Ascending aorta (tissue), 2 donors: ENCODE measurements around the gene PNLDC1. TPM values are rescaled to one million over a fixed set of nuclear protein-coding genes. Genes with fewer than 3 reads are reported as not detected.

ENCODE experiments used
- DNase-seq, 2 donors: peaks; one replicate each; pipeline ENCODE4 v3.0.0-alpha.2; 2019; ENCODE audit warnings: low spot score in 2 of 2
- H3K27ac ChIP-seq, 2 donors: fragments of 200-600 bp; sonication (generic); one replicate each; pipeline ENCODE4 v1.5.1; 2016 to 2017; ENCODE audit warnings: mild to moderate bottlenecking in 1 of 2
- H3K27me3 ChIP-seq: fragments of 200-600 bp; sonication (generic); one replicate; pipeline ENCODE4 v1.5.1; 2017
- H3K36me3 ChIP-seq, 2 donors: fragments of 200-600 bp; sonication (generic); one replicate each; pipeline ENCODE4 v1.5.1; 2016
- H3K4me1 ChIP-seq, 2 donors: fragments of 200-600 bp; sonication (generic); one replicate each; pipeline ENCODE4 v1.5.1; 2016 to 2017; ENCODE audit warnings: mild to moderate bottlenecking in 1 of 2
- H3K4me3 ChIP-seq, 2 donors: fragments of 200-600 bp; sonication (generic); one replicate each; pipeline ENCODE4 v1.5.1; 2016 to 2017; ENCODE audit warnings: mild to moderate bottlenecking in 1 of 2
- H3K9me3 ChIP-seq, 2 donors: fragments of 200-600 bp; sonication (generic); one replicate each; pipeline ENCODE4 v1.5.1; 2016
- intact Hi-C: fragments of 100-400 bp; cut with DNase I; formaldehyde crosslinking; loops from one replicate; pipeline ENCODE4 v1.15.1; 2023
- total RNA-seq: library from RNA; depleted of rRNA; stranded (reverse); fragments of >200 nt; gene quantifications from one replicate; pipeline ENCODE4 v1.1.0, GENCODE V29; 2016
- TF ChIP-seq, protein P1 (sequence below), 3 experiments: fragments of 200-600 bp in 2 of 3; fragments of 450-650 bp in 1 of 3; sonication (generic) in 2 of 3; IDR thresholded peaks; one replicate each; pipeline ENCODE4 v1.5.1; 2016 to 2019; ENCODE audit warnings: antibody characterized with exemption in 3 of 3, mild to moderate bottlenecking in 1 of 3, moderate library complexity in 1 of 3

Gene PNLDC1
- total RNA-seq, 1 donor from 2014 or later: not detected

DNA sequence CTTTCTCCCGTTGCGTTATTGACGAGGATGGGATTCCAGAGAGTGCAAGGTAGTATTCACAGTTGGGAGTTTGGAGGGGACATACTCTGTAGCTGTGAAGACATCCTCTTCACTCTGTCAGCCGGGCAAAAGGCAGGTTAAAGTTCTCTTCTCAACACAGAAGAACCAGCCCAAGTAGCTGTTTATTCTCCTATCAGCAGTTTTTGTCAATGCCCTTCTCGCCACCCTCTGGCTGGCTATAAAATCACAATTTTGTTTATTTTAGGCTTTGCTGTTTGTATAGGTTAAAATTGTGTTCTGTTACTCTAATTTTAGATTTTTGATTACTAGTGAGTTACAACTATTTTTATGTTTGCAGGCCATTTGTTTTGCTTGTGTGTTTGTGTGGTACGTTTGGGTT lies 52.8 kb downstream of the PNLDC1 start:
- Histone ChIP-seq H3K4me1 (peaks cover 0 to 11% of the 10 kb centered on the region in 2 donors), H3K36me3 (no peaks in the 10 kb centered on the region), H3K4me3 (no peak overlapping the region), H3K9me3 (no peaks in the 10 kb centered on the region), H3K27ac (peak overlapping the region in 1 of 2 donors; percentile 36), H3K27me3 (no peaks in the 10 kb centered on the region)
- no peak for DNase-seq
- TF ChIP-seq, protein P1, sequence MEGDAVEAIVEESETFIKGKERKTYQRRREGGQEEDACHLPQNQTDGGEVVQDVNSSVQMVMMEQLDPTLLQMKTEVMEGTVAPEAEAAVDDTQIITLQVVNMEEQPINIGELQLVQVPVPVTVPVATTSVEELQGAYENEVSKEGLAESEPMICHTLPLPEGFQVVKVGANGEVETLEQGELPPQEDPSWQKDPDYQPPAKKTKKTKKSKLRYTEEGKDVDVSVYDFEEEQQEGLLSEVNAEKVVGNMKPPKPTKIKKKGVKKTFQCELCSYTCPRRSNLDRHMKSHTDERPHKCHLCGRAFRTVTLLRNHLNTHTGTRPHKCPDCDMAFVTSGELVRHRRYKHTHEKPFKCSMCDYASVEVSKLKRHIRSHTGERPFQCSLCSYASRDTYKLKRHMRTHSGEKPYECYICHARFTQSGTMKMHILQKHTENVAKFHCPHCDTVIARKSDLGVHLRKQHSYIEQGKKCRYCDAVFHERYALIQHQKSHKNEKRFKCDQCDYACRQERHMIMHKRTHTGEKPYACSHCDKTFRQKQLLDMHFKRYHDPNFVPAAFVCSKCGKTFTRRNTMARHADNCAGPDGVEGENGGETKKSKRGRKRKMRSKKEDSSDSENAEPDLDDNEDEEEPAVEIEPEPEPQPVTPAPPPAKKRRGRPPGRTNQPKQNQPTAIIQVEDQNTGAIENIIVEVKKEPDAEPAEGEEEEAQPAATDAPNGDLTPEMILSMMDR (IDR thresholded peaks at IDR 0.05): peak in 1 of 3 experiments; percentile 14
- intact Hi-C loops: loop anchor here (2.0 to 10.0 kb wide), 2 partner anchors 62 to 158 kb away; partner anchors contain the start of genes MRPL18 and SOD2

DNA sequence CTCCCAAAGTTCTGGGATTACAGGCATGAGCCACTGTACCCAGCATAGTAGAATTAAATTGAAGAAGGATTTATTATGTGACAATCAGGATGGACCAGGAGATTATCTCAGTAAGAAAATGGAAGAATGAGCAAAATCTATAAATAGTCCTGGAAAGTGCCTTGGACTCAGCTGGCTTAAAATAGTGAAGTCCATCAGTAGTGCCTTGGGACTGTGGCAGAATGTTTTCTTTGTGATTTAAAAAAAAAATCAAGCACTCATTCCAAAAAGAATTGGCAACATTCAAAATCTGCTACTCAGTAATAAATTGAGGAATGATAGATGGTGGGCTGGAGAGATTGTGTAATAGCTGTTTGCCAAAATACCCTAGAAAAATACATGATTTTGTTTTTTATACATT lies 53.7 kb downstream of the PNLDC1 start:
- Histone ChIP-seq H3K4me1 (peaks cover 0 to 11% of the 10 kb centered on the region in 2 donors), H3K27me3 (no peaks in the 10 kb centered on the region), H3K36me3 (no peaks in the 10 kb centered on the region), H3K27ac (peak overlapping the region in 1 of 2 donors; percentile 67), H3K9me3 (no peaks in the 10 kb centered on the region), H3K4me3 (no peak overlapping the region)
- TF ChIP-seq, protein P1 (IDR thresholded peaks at IDR 0.05): no peak
- intact Hi-C loops: loop anchor here (2.0 to 10.0 kb wide), 2 partner anchors 63 to 159 kb away; partner anchors contain the start of genes MRPL18 and SOD2
- DNase-seq: no peak

DNA sequence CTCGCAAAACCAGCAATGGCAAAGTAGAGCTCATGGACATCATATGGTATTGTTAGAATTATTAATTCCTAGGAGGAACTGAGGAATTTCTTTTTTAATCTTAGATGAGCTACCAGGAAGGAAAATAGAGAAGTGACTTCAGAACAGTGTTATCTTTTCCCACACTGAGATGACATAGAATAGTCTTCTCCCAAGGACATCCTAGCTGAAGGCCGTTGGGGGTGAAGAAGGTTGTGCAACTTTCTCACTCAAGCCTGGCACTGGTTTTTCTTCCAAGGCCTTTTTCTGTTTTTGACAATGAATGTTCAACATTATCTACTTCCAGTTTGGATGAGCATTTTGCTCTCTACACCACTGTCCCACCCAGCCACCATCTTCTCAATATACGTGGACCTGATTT lies 54.9 kb downstream of the PNLDC1 start:
- Histone ChIP-seq H3K27ac (no peak overlapping the region), H3K27me3 (no peaks in the 10 kb centered on the region), H3K4me1 (peaks cover 0 to 11% of the 10 kb centered on the region in 2 donors), H3K4me3 (no peak overlapping the region), H3K9me3 (no peaks in the 10 kb centered on the region), H3K36me3 (no peaks in the 10 kb centered on the region)
- no peak for DNase-seq
- TF ChIP-seq, protein P1 (IDR thresholded peaks at IDR 0.05): no peak
- intact Hi-C loops: loop anchor here (10.0 kb wide), 1 partner anchor 160 kb away; the partner anchor contains the start of gene SOD2

DNA sequence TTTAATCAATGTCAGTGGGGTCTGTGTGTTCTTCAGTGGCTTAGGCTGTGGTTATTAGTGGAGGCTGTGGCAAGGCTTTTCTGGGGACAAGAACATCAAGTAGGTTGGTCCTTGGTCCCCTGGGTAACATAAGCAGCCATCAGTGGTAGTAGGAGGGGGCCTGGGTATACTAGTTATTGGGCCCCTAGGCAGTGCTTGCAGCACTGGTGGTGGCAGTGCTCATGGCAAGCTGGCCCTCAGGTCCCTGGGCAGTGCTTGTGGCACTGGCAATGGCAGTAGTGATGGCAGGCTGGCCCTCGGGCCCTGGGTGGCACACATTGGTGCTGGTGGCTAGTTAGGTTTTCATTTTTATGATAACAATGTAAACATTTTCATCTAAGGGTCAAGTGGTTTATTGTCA lies 58.2 kb downstream of the PNLDC1 start:
- no peak for DNase-seq
- peaks cover 0 to 4% of the 10 kb centered on the region in 2 donors for H3K4me1 ChIP-seq
- H3K4me3 ChIP-seq: no peak overlapping the region
- no peaks in the 10 kb centered on the region for H3K36me3 ChIP-seq
- H3K9me3 ChIP-seq: no peaks in the 10 kb centered on the region
- intact Hi-C loops: loop anchor here (10.0 kb wide), 1 partner anchor 163 kb away; the partner anchor contains the start of gene SOD2
- H3K27ac ChIP-seq: no peak overlapping the region
- TF ChIP-seq, protein P1 (IDR thresholded peaks at IDR 0.05): no peak
- H3K27me3 ChIP-seq: no peaks in the 10 kb centered on the region

DNA sequence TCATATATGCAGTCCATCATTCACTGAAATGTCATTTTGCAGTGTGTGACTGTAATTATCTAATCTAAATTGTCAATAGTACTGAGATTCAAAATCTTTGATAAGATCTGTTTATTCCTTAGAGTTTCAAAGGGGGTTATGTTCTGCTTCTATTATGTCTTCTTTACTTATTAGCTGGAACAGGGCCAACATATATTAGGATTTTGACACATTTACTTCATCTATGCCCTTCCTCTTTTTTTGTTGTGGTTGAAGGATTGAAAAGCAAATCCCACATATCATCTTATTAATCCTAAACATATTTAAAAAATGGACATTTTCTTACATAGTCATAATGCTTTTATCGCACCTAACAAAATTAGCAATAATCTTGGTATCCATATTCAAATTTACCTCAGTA lies 60.4 kb downstream of the PNLDC1 start:
- Histone ChIP-seq H3K36me3 (no peaks in the 10 kb centered on the region), H3K4me3 (no peak overlapping the region), H3K4me1 (no peaks in the 10 kb centered on the region), H3K27me3 (no peaks in the 10 kb centered on the region), H3K27ac (no peak overlapping the region), H3K9me3 (no peaks in the 10 kb centered on the region)
- DNase-seq: no peak
- TF ChIP-seq, protein P1 (IDR thresholded peaks at IDR 0.05): no peak
- intact Hi-C loops: loop anchor here (5.0 to 10.0 kb wide), 2 partner anchors 177 to 594 kb away; no protein-coding TSS in a partner anchor
